Neuron (in vitro differentiated cells): ENCODE results near the gene RIN3.

Source experiments
- H2AFZ ChIP-seq: one replicate; pipeline ENCODE4 v1.6.1; 2013; ENCODE audit warnings: low read depth, mild to moderate bottlenecking, inconsistent platforms, low read length, moderate library complexity
- H3K27me3 ChIP-seq: one replicate; pipeline ENCODE4 v1.6.1; 2013; ENCODE audit warnings: low read length; ENCODE audit not compliant: insufficient read depth
- H3K36me3 ChIP-seq: one replicate; pipeline ENCODE4 v1.6.1; 2013; ENCODE audit warnings: low read length; ENCODE audit not compliant: insufficient read depth
- H3K4me1 ChIP-seq: one replicate; pipeline ENCODE4 v1.6.1; 2013; ENCODE audit warnings: low read length; ENCODE audit not compliant: insufficient read depth
- H3K4me3 ChIP-seq: 2 replicates; pipeline ENCODE4 v1.5.1; 2013; ENCODE audit warnings: mild to moderate bottlenecking, low read length, moderate library complexity
- H3K9me3 ChIP-seq: one replicate; pipeline ENCODE4 v1.6.1; 2013; ENCODE audit warnings: low read length

RIN3 gene

GRCh38 chr14:92724516-92725340 is 211.1 kb downstream of the RIN3 start:
- H2AFZ ChIP-seq = no peak overlapping the region
- no peaks in the 10 kb centered on the region for H3K36me3 ChIP-seq
- H3K27me3 ChIP-seq = no peaks in the 10 kb centered on the region

GRCh38 chr14:92726135-92726932 is 212.8 kb downstream of the RIN3 start:
- Histone ChIP-seq H3K9me3 (peaks cover 3% of the 10 kb centered on the region), H2AFZ (no peak overlapping the region), H3K4me1 (no peaks in the 10 kb centered on the region), H3K36me3 (peaks cover 5% of the 10 kb centered on the region), H3K4me3 (no peak overlapping the region), H3K27me3 (no peaks in the 10 kb centered on the region)

More at GRCh38 chr14:92724516-92725340, 211.1 kb downstream of the RIN3 start:
- Histone ChIP-seq H3K4me1 (no peaks in the 10 kb centered on the region), H3K4me3 (no peak overlapping the region), H3K9me3 (peaks cover 2% of the 10 kb centered on the region)

- H2AFZ ChIP-seq = no peak overlapping the region
- peaks cover 8% of the 10 kb centered on the region for H3K9me3 ChIP-seq
- no peak overlapping the region for H3K4me3 ChIP-seq
- peaks cover 10% of the 10 kb centered on the region for H3K36me3 ChIP-seq
- H3K27me3 ChIP-seq = no peaks in the 10 kb centered on the region
- H3K4me1 ChIP-seq = no peaks in the 10 kb centered on the region
These were observed 213.3 kb downstream of the RIN3 start for GRCh38 chr14:92726933-92727262.

- Histone ChIP-seq H2AFZ (no peak overlapping the region), H3K9me3 (peaks cover 15% of the 10 kb centered on the region), H3K27me3 (no peaks in the 10 kb centered on the region), H3K36me3 (peaks cover 19% of the 10 kb centered on the region), H3K4me3 (no peak overlapping the region), H3K4me1 (no peaks in the 10 kb centered on the region)
These were observed 215.3 kb downstream of the RIN3 start for GRCh38 chr14:92728759-92729364.

GRCh38 chr14:92729634-92730358 is 216.2 kb downstream of the RIN3 start:
- H3K9me3 ChIP-seq = peaks cover 13% of the 10 kb centered on the region
- H3K36me3 ChIP-seq = peaks cover 19% of the 10 kb centered on the region
- H3K27me3 ChIP-seq = no peaks in the 10 kb centered on the region
- H2AFZ ChIP-seq = no peak overlapping the region
- H3K4me1 ChIP-seq = no peaks in the 10 kb centered on the region
- H3K4me3 ChIP-seq = no peak overlapping the region

- Histone ChIP-seq H2AFZ (no peak overlapping the region), H3K36me3 (peaks cover 19% of the 10 kb centered on the region), H3K4me3 (no peak overlapping the region), H3K4me1 (no peaks in the 10 kb centered on the region), H3K27me3 (no peaks in the 10 kb centered on the region), H3K9me3 (peaks cover 13% of the 10 kb centered on the region)
These were observed 218.1 kb downstream of the RIN3 start for GRCh38 chr14:92731622-92732115.

GRCh38 chr14:92733007-92733406 is 219.4 kb downstream of the RIN3 start:
- Histone ChIP-seq H3K27me3 (no peaks in the 10 kb centered on the region), H3K36me3 (peaks cover 19% of the 10 kb centered on the region), H3K4me3 (no peak overlapping the region), H3K9me3 (peaks cover 13% of the 10 kb centered on the region), H2AFZ (no peak overlapping the region), H3K4me1 (no peaks in the 10 kb centered on the region)

GRCh38 chr14:92734618-92735017 is 221.0 kb downstream of the RIN3 start:
- H2AFZ ChIP-seq = no peak overlapping the region
- no peaks in the 10 kb centered on the region for H3K4me1 ChIP-seq
- peaks cover 13% of the 10 kb centered on the region for H3K9me3 ChIP-seq
- H3K27me3 ChIP-seq = no peaks in the 10 kb centered on the region
- no peak overlapping the region for H3K4me3 ChIP-seq
- peaks cover 19% of the 10 kb centered on the region for H3K36me3 ChIP-seq

- no peaks in the 10 kb centered on the region for H3K27me3 ChIP-seq
- no peak overlapping the region for H3K4me3 ChIP-seq
- H3K4me1 ChIP-seq = no peaks in the 10 kb centered on the region
- no peak overlapping the region for H2AFZ ChIP-seq
- peaks cover 13% of the 10 kb centered on the region for H3K9me3 ChIP-seq
- H3K36me3 ChIP-seq = peaks cover 22% of the 10 kb centered on the region
These were observed 221.8 kb downstream of the RIN3 start for GRCh38 chr14:92735344-92735743.

GRCh38 chr14:92737206-92737605 is 223.6 kb downstream of the RIN3 start:
- H3K4me3 ChIP-seq = no peak overlapping the region
- H3K27me3 ChIP-seq = no peaks in the 10 kb centered on the region
- peaks cover 4% of the 10 kb centered on the region for H3K9me3 ChIP-seq
- peaks cover 13% of the 10 kb centered on the region for H3K36me3 ChIP-seq
- no peak overlapping the region for H2AFZ ChIP-seq
- H3K4me1 ChIP-seq = no peaks in the 10 kb centered on the region

GRCh38 chr14:92737619-92738188 is 224.1 kb downstream of the RIN3 start:
- Histone ChIP-seq H3K4me3 (no peak overlapping the region), H3K4me1 (no peaks in the 10 kb centered on the region), H2AFZ (no peak overlapping the region), H3K9me3 (peaks cover under 1% of the 10 kb centered on the region), H3K36me3 (peaks cover 11% of the 10 kb centered on the region), H3K27me3 (no peaks in the 10 kb centered on the region)
